Endothelial cell of umbilical vein (primary cell): ENCODE measurements around the gene XYLT1. TPM values are rescaled to one million over a fixed set of nuclear protein-coding genes. Genes with fewer than 3 reads are reported as not detected.

ENCODE experiments used
- BruUV-seq: library from RNA; stranded (reverse); fragments of 400-500 nt; replicated peaks from 2 replicates; lab custom pipeline; 2021; lab: Mats Ljungman, UMichigan
- CTCF ChIA-PET: fragments of 300-600, 350-600 bp; sonication (Branson Sonifier 250); formaldehyde crosslinking; loops from one replicate; lab custom pipeline; 2021; ENCODE audit warnings: antibody characterized with exemption, inconsistent platforms; lab: Charles Lee
- POLR2A ChIA-PET: fragments of 300-600, 350-600 bp; sonication (Branson Sonifier 250); formaldehyde crosslinking; loops from one replicate; lab custom pipeline; 2021; ENCODE audit warnings: antibody characterized with exemption, inconsistent platforms; lab: Charles Lee
- DNase-seq: peaks from one replicate; pipeline ENCODE4 v3.0.0-alpha.2; 2011; ENCODE audit warnings: low read depth, low spot score
- FAIRE-seq: peaks from 2 replicates; lab custom pipeline; 2011; peaks lifted over from hg19 to GRCh38; lab: Jason Lieb, UNC
- H2AFZ ChIP-seq: 2 replicates; pipeline ENCODE4 v1.6.0; 2012; ENCODE audit warnings: low read depth, low read length, control low read depth, inconsistent platforms
- H3K27ac ChIP-seq: 2 replicates; pipeline ENCODE4 v1.5.1; 2011; ENCODE audit warnings: low read depth, mild to moderate bottlenecking, control low read depth, low read length, moderate library complexity; ENCODE audit not compliant: insufficient read depth
- H3K27me3 ChIP-seq, 2 experiments: 2 replicates each; pipeline versions ENCODE4 v1.6.0 to v1.6.1; 2011; ENCODE audit warnings: low read length in 2 of 2, mixed read lengths in 1 of 2; ENCODE audit not compliant: control insufficient read depth in 2 of 2, insufficient read depth in 2 of 2
- H3K36me3 ChIP-seq, 2 experiments: 2 replicates in 1 of 2; 3 replicates in 1 of 2; pipeline ENCODE4 v1.5.1; 2011; ENCODE audit warnings: low read length in 2 of 2, mild to moderate bottlenecking in 1 of 2, moderate library complexity in 1 of 2; ENCODE audit not compliant: control insufficient read depth in 2 of 2, insufficient read depth in 2 of 2; ENCODE audit errors: extremely low read depth in 1 of 2
- H3K4me1 ChIP-seq: 3 replicates; pipeline ENCODE4 v1.5.1; 2011; ENCODE audit warnings: mild to moderate bottlenecking, low read length; ENCODE audit not compliant: control insufficient read depth, insufficient read depth; ENCODE audit errors: extremely low read depth
- H3K4me2 ChIP-seq: 2 replicates; pipeline ENCODE4 v1.6.1; 2011; ENCODE audit warnings: low read length, control low read depth, mixed read lengths; ENCODE audit not compliant: insufficient read depth
- H3K4me3 ChIP-seq, 3 experiments: fragments of 200-600 bp in 1 of 3; sonication (generic), shearing (Covaris generic) in 1 of 3; replicated peaks in 1 of 3; 2 replicates each; pipeline ENCODE4 v1.5.1; 2011 to 2016; ENCODE audit warnings: control low read depth in 3 of 3, low read length in 3 of 3, mild to moderate bottlenecking in 2 of 3, inconsistent platforms in 1 of 3, low read depth in 1 of 3, moderate library complexity in 1 of 3; ENCODE audit not compliant: insufficient read depth in 1 of 3
- H3K79me2 ChIP-seq: 2 replicates; pipeline ENCODE4 v1.6.0; 2012; ENCODE audit warnings: low read length, inconsistent platforms; ENCODE audit not compliant: control insufficient read depth, insufficient read depth
- H3K9ac ChIP-seq: replicated peaks from 2 replicates; pipeline ENCODE3; 2011; ENCODE audit warnings: low read length, control low read depth; ENCODE audit not compliant: insufficient read depth; ENCODE audit errors: extremely low read depth
- H3K9me1 ChIP-seq: replicated peaks from 3 replicates; pipeline ENCODE4 v1.6.0; 2011; ENCODE audit warnings: mild to moderate bottlenecking, low read length; ENCODE audit not compliant: control insufficient read depth, insufficient read depth; ENCODE audit errors: extremely low read depth
- H3K9me3 ChIP-seq: replicated peaks from 2 replicates; pipeline ENCODE4 v1.5.1; 2012; ENCODE audit warnings: low read length, inconsistent platforms; ENCODE audit not compliant: control insufficient read depth, insufficient read depth
- H4K20me1 ChIP-seq: replicated peaks from 2 replicates; pipeline ENCODE3; 2011; ENCODE audit warnings: mild to moderate bottlenecking, low read length; ENCODE audit not compliant: control insufficient read depth, insufficient read depth; ENCODE audit errors: extremely low read depth
- EZH2 ChIP-seq: IDR thresholded peaks from 2 replicates; pipeline ENCODE4 v1.6.1; 2012; ENCODE audit warnings: borderline replicate concordance, low read depth, mild to moderate bottlenecking, moderate library complexity, low read length, inconsistent platforms; ENCODE audit not compliant: severe bottlenecking
- FOS ChIP-seq: IDR thresholded peaks from 2 replicates; pipeline ENCODE4 v1.6.1; 2011; ENCODE audit warnings: mild to moderate bottlenecking, low read length, moderate library complexity, borderline replicate concordance; ENCODE audit not compliant: insufficient read depth
- GATA2 ChIP-seq: IDR thresholded peaks from 2 replicates; pipeline ENCODE4 v1.7.0; 2011; ENCODE audit warnings: low read depth, mild to moderate bottlenecking, moderate library complexity, mixed read lengths, low read length; ENCODE audit not compliant: insufficient read length, insufficient read depth
- JUN ChIP-seq: IDR thresholded peaks from 2 replicates; pipeline ENCODE4 v1.6.1; 2011; ENCODE audit warnings: borderline replicate concordance, low read depth; ENCODE audit not compliant: insufficient read length, insufficient read depth
- MAX ChIP-seq: IDR thresholded peaks from 2 replicates; pipeline ENCODE4 v1.6.1; 2011; ENCODE audit not compliant: insufficient read depth, insufficient read length
- MYC ChIP-seq: IDR thresholded peaks from one replicate; pipeline ENCODE4 v1.6.1; 2011; ENCODE audit warnings: mild to moderate bottlenecking, low read depth, low read length
- POLR2A ChIP-seq: IDR thresholded peaks from 2 replicates; pipeline ENCODE4 v1.6.1; 2012; ENCODE audit warnings: low read depth, mild to moderate bottlenecking, control low read depth, low read length
- POLR2AphosphoS5 ChIP-seq: IDR thresholded peaks from 2 replicates; pipeline ENCODE4 v1.6.1; 2012; ENCODE audit warnings: low read depth, mild to moderate bottlenecking, control low read depth, low read length, moderate library complexity; ENCODE audit not compliant: insufficient read depth
- dilution Hi-C: fragments of 300-500 bp; cut with MboI; formaldehyde crosslinking; loops from one replicate; pipeline ENCODE4 v1.15.0; 2019; ENCODE audit warnings: low sequenced_read_pairs; ENCODE audit not compliant: extremely low pct_ligation_motif_present
- intact Hi-C: fragments of 100-400 bp; cut with micrococcal nuclease; formaldehyde crosslinking; loops from one replicate; pipeline ENCODE4 v1.10.0; 2022
- polyA plus RNA-seq, 4 experiments: library from polyadenylated mRNA; depleted of rRNA in 3 of 4; stranded (reverse) in 3 of 4; unstranded in 1 of 4; fragments of >200 nt; gene quantifications; 2 replicates each; pipeline versions ENCODE4 v1.2.1 to v1.2.3, GENCODE V29; 2011 to 2012; ENCODE audit warnings: missing spikeins in 1 of 4
- total RNA-seq: library from RNA; stranded (reverse); gene quantifications from 2 replicates; pipeline ENCODE4 v1.2.3, GENCODE V29; 2021
- TF ChIP-seq, protein P1 (sequence below), 2 donors: IDR thresholded peaks; 1 replicate in 1 of 2; 2 replicates in 1 of 2; pipeline ENCODE4 v1.5.1; 2011; ENCODE audit warnings: low read length in 2 of 2, mild to moderate bottlenecking in 2 of 2, moderate library complexity in 2 of 2, control low read depth in 1 of 2, inconsistent platforms in 1 of 2, low read depth in 1 of 2; ENCODE audit not compliant: insufficient read depth in 1 of 2; ENCODE audit errors: extremely low read depth in 1 of 2

The XYLT1 gene
- total and polyA plus RNA-seq, 2 donors (not counting 3 experiments of a cell fraction or from before 2014, with no cell fraction given), result 0.63 to 2.9 TPM

GRCh38 chr16:17318238-17318637 lies 152.5 kb downstream of the XYLT1 start:
- no peaks in the 10 kb centered on the region for H3K9me1 ChIP-seq
- no peaks in the 10 kb centered on the region for H3K27me3 ChIP-seq
- intact Hi-C loops, result no loop called here
- dilution Hi-C loops, result no loop called here
- no peak overlapping the region for H3K4me2 ChIP-seq
- H3K36me3 ChIP-seq, result no peaks in the 10 kb centered on the region
- ChIA-PET POLR2A (no interaction called here), CTCF (no interaction called here)
- TF ChIP-seq EZH2, result no peak
- TF ChIP-seq POLR2AphosphoS5, result no peak
- TF ChIP-seq MYC, result no peak
- TF ChIP-seq MAX, result no peak
- TF ChIP-seq POLR2A, result no peak
- no peak for TF ChIP-seq GATA2
- no peak for TF ChIP-seq FOS
- TF ChIP-seq JUN, result no peak
- TF ChIP-seq, protein P1, sequence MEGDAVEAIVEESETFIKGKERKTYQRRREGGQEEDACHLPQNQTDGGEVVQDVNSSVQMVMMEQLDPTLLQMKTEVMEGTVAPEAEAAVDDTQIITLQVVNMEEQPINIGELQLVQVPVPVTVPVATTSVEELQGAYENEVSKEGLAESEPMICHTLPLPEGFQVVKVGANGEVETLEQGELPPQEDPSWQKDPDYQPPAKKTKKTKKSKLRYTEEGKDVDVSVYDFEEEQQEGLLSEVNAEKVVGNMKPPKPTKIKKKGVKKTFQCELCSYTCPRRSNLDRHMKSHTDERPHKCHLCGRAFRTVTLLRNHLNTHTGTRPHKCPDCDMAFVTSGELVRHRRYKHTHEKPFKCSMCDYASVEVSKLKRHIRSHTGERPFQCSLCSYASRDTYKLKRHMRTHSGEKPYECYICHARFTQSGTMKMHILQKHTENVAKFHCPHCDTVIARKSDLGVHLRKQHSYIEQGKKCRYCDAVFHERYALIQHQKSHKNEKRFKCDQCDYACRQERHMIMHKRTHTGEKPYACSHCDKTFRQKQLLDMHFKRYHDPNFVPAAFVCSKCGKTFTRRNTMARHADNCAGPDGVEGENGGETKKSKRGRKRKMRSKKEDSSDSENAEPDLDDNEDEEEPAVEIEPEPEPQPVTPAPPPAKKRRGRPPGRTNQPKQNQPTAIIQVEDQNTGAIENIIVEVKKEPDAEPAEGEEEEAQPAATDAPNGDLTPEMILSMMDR (IDR thresholded peaks at IDR 0.05; ENCODE audit: extremely low read depth in 1 of 2, insufficient read depth in 1 of 2, low read depth in 1 of 2, low read length in 2 of 2), result no peak
- FAIRE-seq (no peak), DNase-seq (no peak)
- no peaks in the 10 kb centered on the region for H3K79me2 ChIP-seq
- no peaks in the 10 kb centered on the region for H3K4me1 ChIP-seq
- no peaks in the 10 kb centered on the region for H4K20me1 ChIP-seq
- no peak overlapping the region for H3K27ac ChIP-seq
- no peak overlapping the region for H3K9ac ChIP-seq
- H3K4me3 ChIP-seq, result no peak overlapping the region
- no peak overlapping the region for H2AFZ ChIP-seq
- no peaks in the 10 kb centered on the region for H3K9me3 ChIP-seq
- BruUV-seq, result no TSS peak
